ENCODE results near the gene SLC43A2.

Gene SLC43A2

GRCh38 chr17:1562176-1562643 lies 66.4 kb downstream of the SLC43A2 start:
- DNase-seq (ENCODE audit: low read depth in 2 of 2): no peak

GRCh38 chr17:1561420-1562175 lies 67.0 kb downstream of the SLC43A2 start:
- peak in 1 of 2 donors; percentile 5 for DNase-seq (ENCODE audit: low read depth in 2 of 2)

- DNase-seq (ENCODE audit: low read depth in 2 of 2): no peak
Observed at GRCh38 chr17:1560858-1561355, 67.7 kb downstream of the SLC43A2 start.

GRCh38 chr17:1560101-1560857 lies 68.4 kb downstream of the SLC43A2 start:
- DNase-seq (ENCODE audit: low read depth in 2 of 2): no peak

- DNase-seq (ENCODE audit: low read depth in 2 of 2): no peak
Observed at GRCh38 chr17:1559047-1560043, 69.3 kb downstream of the SLC43A2 start.

- DNase-seq (ENCODE audit: low read depth in 2 of 2): no peak
Observed at GRCh38 chr17:1558401-1558800, 70.2 kb downstream of the SLC43A2 start.

- DNase-seq (ENCODE audit: low read depth in 2 of 2): no peak
Observed at GRCh38 chr17:1557355-1558095, 71.1 kb downstream of the SLC43A2 start.

- no peak for DNase-seq (ENCODE audit: low read depth in 2 of 2)
Observed at GRCh38 chr17:1555651-1556471, 72.8 kb downstream of the SLC43A2 start.

- no peak for DNase-seq (ENCODE audit: low read depth in 2 of 2)
Observed at GRCh38 chr17:1554751-1555540, 73.7 kb downstream of the SLC43A2 start.

- no peak for DNase-seq (ENCODE audit: low read depth in 2 of 2)
Observed at GRCh38 chr17:1553354-1554266, 75.0 kb downstream of the SLC43A2 start.

GRCh38 chr17:1552932-1553331 lies 75.7 kb downstream of the SLC43A2 start:
- DNase-seq (ENCODE audit: low read depth in 2 of 2): no peak

- DNase-seq (ENCODE audit: low read depth in 2 of 2): no peak
Observed at GRCh38 chr17:1551741-1552140, 76.9 kb downstream of the SLC43A2 start.

GRCh38 chr17:1548032-1548431 lies 80.6 kb downstream of the SLC43A2 start:
- DNase-seq (ENCODE audit: low read depth in 2 of 2): no peak

- no peak for DNase-seq (ENCODE audit: low read depth in 2 of 2)
Observed at GRCh38 chr17:1546292-1546922, 82.2 kb downstream of the SLC43A2 start.

- DNase-seq (ENCODE audit: low read depth in 2 of 2): no peak
Observed at GRCh38 chr17:1545618-1546017, 83.0 kb downstream of the SLC43A2 start.

- DNase-seq (ENCODE audit: low read depth in 2 of 2): no peak
Observed at GRCh38 chr17:1542316-1542715, 86.3 kb downstream of the SLC43A2 start.

- DNase-seq (ENCODE audit: low read depth in 2 of 2): no peak
Observed at GRCh38 chr17:1541367-1541904, 87.2 kb downstream of the SLC43A2 start.
